ENCODE data around the gene GIMAP5.

The GIMAP5 gene

DNA sequence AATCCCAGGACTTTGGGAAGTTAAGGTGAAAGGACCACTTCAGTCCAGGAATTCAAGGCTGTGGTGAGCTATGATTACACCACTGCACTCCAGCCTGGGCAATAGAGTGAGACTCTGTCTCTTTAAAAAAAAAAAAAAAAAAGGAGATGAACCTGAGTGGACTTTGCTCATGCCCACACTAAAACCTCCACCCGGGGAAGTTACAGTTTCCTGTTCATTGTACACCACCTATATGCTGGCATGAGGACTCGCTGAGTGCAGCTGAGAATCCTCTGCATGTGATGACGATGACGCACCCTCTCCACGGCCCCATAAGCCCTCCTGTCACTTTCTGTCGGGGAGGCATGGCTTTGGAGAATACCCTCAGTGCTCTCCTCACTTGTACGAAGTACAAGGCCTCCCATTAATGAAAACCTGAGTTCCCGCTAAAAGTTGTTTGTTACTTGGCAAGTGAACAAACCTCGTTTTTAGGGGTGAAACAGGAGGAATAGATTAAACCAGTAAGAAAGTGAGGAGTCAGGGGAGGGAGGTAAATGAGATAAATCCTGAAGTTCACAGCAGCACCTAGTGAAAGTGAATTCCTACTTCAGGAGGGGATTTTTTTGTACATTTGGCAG, 47.0 kb downstream of the GIMAP5 start:
- Histone ChIP-seq H2AFZ (ENCODE audit: low read depth, low read length) (no peak overlapping the region), H3K4me1 (ENCODE audit: insufficient read depth, low read length) (no peaks in the 10 kb centered on the region), H3K9ac (ENCODE audit: low read depth, low read length) (no peak overlapping the region), H3K79me2 (ENCODE audit: insufficient read depth, low read length) (no peaks in the 10 kb centered on the region), H4K20me1 (ENCODE audit: insufficient read depth, low read length) (no peaks in the 10 kb centered on the region; the same call in 1 of the 2 replicates), H3K4me3 (ENCODE audit: low read depth in 1 of 2, low read length in 2 of 2) (no peak overlapping the region), H3K4me2 (ENCODE audit: insufficient read depth, low read length) (no peak overlapping the region), H3K27me3 (ENCODE audit: insufficient read depth, low read length, poor library complexity) (peaks cover 31% of the 10 kb centered on the region), H3K27ac (ENCODE audit: low read length) (no peak overlapping the region), H3K9me3 (ENCODE audit: insufficient read depth, low read length, severe bottlenecking) (no peaks in the 10 kb centered on the region), H3K36me3 (ENCODE audit: insufficient read depth, low read length) (no peaks in the 10 kb centered on the region)
- TF ChIP-seq EZH2 (IDR thresholded peaks at IDR 0.05; ENCODE audit: borderline replicate concordance, low read depth, low read length, severe bottlenecking), result no peak
- TF ChIP-seq, protein P1, sequence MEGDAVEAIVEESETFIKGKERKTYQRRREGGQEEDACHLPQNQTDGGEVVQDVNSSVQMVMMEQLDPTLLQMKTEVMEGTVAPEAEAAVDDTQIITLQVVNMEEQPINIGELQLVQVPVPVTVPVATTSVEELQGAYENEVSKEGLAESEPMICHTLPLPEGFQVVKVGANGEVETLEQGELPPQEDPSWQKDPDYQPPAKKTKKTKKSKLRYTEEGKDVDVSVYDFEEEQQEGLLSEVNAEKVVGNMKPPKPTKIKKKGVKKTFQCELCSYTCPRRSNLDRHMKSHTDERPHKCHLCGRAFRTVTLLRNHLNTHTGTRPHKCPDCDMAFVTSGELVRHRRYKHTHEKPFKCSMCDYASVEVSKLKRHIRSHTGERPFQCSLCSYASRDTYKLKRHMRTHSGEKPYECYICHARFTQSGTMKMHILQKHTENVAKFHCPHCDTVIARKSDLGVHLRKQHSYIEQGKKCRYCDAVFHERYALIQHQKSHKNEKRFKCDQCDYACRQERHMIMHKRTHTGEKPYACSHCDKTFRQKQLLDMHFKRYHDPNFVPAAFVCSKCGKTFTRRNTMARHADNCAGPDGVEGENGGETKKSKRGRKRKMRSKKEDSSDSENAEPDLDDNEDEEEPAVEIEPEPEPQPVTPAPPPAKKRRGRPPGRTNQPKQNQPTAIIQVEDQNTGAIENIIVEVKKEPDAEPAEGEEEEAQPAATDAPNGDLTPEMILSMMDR (IDR thresholded peaks at IDR 0.05; ENCODE audit: borderline replicate concordance, extremely low read depth, low read length, poor library complexity, severe bottlenecking), result no peak
- no peak for ATAC-seq (ENCODE audit: insufficient read depth, low read depth)
- no peak for DNase-seq

- H3K4me1 ChIP-seq (ENCODE audit: insufficient read depth, low read length), result no peaks in the 10 kb centered on the region
- no peak overlapping the region for H3K4me2 ChIP-seq (ENCODE audit: insufficient read depth, low read length)
- TF ChIP-seq EZH2 (IDR thresholded peaks at IDR 0.05; ENCODE audit: borderline replicate concordance, low read depth, low read length, severe bottlenecking), result no peak
- TF ChIP-seq, protein P1 (IDR thresholded peaks at IDR 0.05; ENCODE audit: borderline replicate concordance, extremely low read depth, low read length, poor library complexity, severe bottlenecking), result no peak
- H3K9ac ChIP-seq (ENCODE audit: low read depth, low read length), result no peak overlapping the region
- peaks cover 35% of the 10 kb centered on the region for H3K27me3 ChIP-seq (ENCODE audit: insufficient read depth, low read length, poor library complexity)
- no peaks in the 10 kb centered on the region for H3K9me3 ChIP-seq (ENCODE audit: insufficient read depth, low read length, severe bottlenecking)
- no peaks in the 10 kb centered on the region; the same call in 1 of the 2 replicates for H4K20me1 ChIP-seq (ENCODE audit: insufficient read depth, low read length)
- H3K27ac ChIP-seq (ENCODE audit: low read length), result no peak overlapping the region
- no peak overlapping the region for H2AFZ ChIP-seq (ENCODE audit: low read depth, low read length)
- no peaks in the 10 kb centered on the region for H3K36me3 ChIP-seq (ENCODE audit: insufficient read depth, low read length)
- no peaks in the 10 kb centered on the region for H3K79me2 ChIP-seq (ENCODE audit: insufficient read depth, low read length)
- no peak for ATAC-seq (ENCODE audit: insufficient read depth, low read depth)
- no peak for DNase-seq
- no peak overlapping the region for H3K4me3 ChIP-seq (ENCODE audit: low read depth in 1 of 2, low read length in 2 of 2)
Observed at GRCh38 chr7:150784954-150785353, 47.7 kb downstream of the GIMAP5 start.

GRCh38 chr7:150787321-150788281, 50.4 kb downstream of the GIMAP5 start:
- H3K36me3 ChIP-seq (ENCODE audit: insufficient read depth, low read length), result no peaks in the 10 kb centered on the region
- TF ChIP-seq, protein P1 (IDR thresholded peaks at IDR 0.05; ENCODE audit: borderline replicate concordance, extremely low read depth, low read length, poor library complexity, severe bottlenecking), result no peak
- TF ChIP-seq EZH2 (IDR thresholded peaks at IDR 0.05; ENCODE audit: borderline replicate concordance, low read depth, low read length, severe bottlenecking), result no peak
- no peaks in the 10 kb centered on the region for H3K4me1 ChIP-seq (ENCODE audit: insufficient read depth, low read length)
- H3K79me2 ChIP-seq (ENCODE audit: insufficient read depth, low read length), result no peaks in the 10 kb centered on the region
- H3K27me3 ChIP-seq (ENCODE audit: insufficient read depth, low read length, poor library complexity), result peaks cover 35% of the 10 kb centered on the region
- no peak overlapping the region for H3K9ac ChIP-seq (ENCODE audit: low read depth, low read length)
- H3K27ac ChIP-seq (ENCODE audit: low read length), result no peak overlapping the region
- H3K4me3 ChIP-seq (ENCODE audit: low read depth in 1 of 2, low read length in 2 of 2), result no peak overlapping the region
- no peaks in the 10 kb centered on the region; the same call in 1 of the 2 replicates for H4K20me1 ChIP-seq (ENCODE audit: insufficient read depth, low read length)
- no peaks in the 10 kb centered on the region for H3K9me3 ChIP-seq (ENCODE audit: insufficient read depth, low read length, severe bottlenecking)
- H3K4me2 ChIP-seq (ENCODE audit: insufficient read depth, low read length), result no peak overlapping the region
- DNase-seq, result no peak
- H2AFZ ChIP-seq (ENCODE audit: low read depth, low read length), result no peak overlapping the region
- ATAC-seq (ENCODE audit: insufficient read depth, low read depth), result no peak

Data from DND-41 (cell line).